ENCODE results near the gene TTBK2.
"Not testable (repeated sequence)": the region's sequence is repeated elsewhere in the genome, so short reads cannot be mapped to it uniquely, and the experiment has no call there.

The TTBK2 gene

DNA sequence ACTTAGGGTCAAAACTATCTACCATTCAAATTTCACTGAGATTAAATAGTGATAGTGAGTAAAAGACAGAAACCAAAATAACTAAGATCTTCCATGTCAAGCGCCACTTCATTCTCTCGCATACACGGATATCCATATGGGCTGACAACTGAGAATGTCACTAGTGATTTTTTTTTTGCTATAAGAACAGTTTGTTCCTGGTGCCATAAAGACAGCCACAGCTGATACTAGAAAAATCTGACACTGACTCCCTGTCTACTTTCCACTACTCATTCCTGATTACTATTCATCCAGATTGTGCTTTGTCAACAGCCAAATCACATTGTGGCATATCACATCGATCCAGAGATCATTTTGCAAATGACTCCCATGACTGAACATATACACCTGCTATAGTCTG, 137.9 kb downstream of the TTBK2 start:
- Histone ChIP-seq H3K27ac (ENCODE audit: low read length) (no peak overlapping the region), H3K36me3 (replicated peaks; ENCODE audit: low read depth, low read length) (no peaks in the 10 kb centered on the region), H4K20me1 (ENCODE audit: insufficient read depth, low read length) (no peaks in the 10 kb centered on the region), H2AFZ (ENCODE audit: low read depth, low read length) (no peak overlapping the region), H3K4me3 (ENCODE audit: low read length) (no peak overlapping the region), H3K4me2 (ENCODE audit: low read length) (no peak overlapping the region), H3K79me2 (ENCODE audit: low read length) (no peaks in the 10 kb centered on the region), H3K27me3 (ENCODE audit: low read depth, low read length) (no peaks in the 10 kb centered on the region), H3K9ac (ENCODE audit: low read length) (no peak overlapping the region), H3K4me1 (ENCODE audit: low read length) (no peaks in the 10 kb centered on the region), H3K9me3 (ENCODE audit: insufficient read depth, low read length) (no peaks in the 10 kb centered on the region)
- TF ChIP-seq, protein P1, sequence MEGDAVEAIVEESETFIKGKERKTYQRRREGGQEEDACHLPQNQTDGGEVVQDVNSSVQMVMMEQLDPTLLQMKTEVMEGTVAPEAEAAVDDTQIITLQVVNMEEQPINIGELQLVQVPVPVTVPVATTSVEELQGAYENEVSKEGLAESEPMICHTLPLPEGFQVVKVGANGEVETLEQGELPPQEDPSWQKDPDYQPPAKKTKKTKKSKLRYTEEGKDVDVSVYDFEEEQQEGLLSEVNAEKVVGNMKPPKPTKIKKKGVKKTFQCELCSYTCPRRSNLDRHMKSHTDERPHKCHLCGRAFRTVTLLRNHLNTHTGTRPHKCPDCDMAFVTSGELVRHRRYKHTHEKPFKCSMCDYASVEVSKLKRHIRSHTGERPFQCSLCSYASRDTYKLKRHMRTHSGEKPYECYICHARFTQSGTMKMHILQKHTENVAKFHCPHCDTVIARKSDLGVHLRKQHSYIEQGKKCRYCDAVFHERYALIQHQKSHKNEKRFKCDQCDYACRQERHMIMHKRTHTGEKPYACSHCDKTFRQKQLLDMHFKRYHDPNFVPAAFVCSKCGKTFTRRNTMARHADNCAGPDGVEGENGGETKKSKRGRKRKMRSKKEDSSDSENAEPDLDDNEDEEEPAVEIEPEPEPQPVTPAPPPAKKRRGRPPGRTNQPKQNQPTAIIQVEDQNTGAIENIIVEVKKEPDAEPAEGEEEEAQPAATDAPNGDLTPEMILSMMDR (IDR thresholded peaks at IDR 0.05; ENCODE audit: low read depth, low read length), result no peak

DNA sequence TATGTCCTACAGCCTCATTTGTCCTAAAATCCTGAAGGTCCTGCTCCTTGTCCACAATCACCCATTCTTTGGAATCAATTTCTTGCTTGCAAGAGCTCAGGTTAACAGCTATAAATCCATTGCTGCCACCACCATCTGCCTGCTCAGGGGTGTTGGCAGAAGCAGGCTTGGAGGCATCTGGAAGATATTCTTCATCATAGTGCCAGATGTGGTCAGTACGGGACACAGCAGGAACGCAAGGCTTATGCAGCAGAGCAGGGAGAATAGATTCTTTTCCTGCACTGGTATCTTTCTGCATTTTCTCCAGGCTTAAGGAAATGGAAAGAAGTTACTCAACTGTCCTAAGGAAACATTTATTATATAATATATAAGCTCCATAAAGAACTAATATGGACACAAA, 145.2 kb downstream of the TTBK2 start:
- Histone ChIP-seq H3K9ac (ENCODE audit: low read length) (no peak overlapping the region), H3K27ac (ENCODE audit: low read length) (no peak overlapping the region), H3K9me3 (ENCODE audit: insufficient read depth, low read length) (no peaks in the 10 kb centered on the region), H2AFZ (ENCODE audit: low read depth, low read length) (no peak overlapping the region), H3K4me2 (ENCODE audit: low read length) (no peak overlapping the region), H3K4me3 (ENCODE audit: low read length) (no peak overlapping the region), H3K4me1 (ENCODE audit: low read length) (no peaks in the 10 kb centered on the region), H3K27me3 (ENCODE audit: low read depth, low read length) (no peaks in the 10 kb centered on the region), H3K79me2 (ENCODE audit: low read length) (no peaks in the 10 kb centered on the region), H4K20me1 (ENCODE audit: insufficient read depth, low read length) (no peaks in the 10 kb centered on the region), H3K36me3 (replicated peaks; ENCODE audit: low read depth, low read length) (no peaks in the 10 kb centered on the region)
- TF ChIP-seq EZH2phosphoT487 (IDR thresholded peaks at IDR 0.05; ENCODE audit: low read depth), result no peak
- TF ChIP-seq, protein P1 (IDR thresholded peaks at IDR 0.05; ENCODE audit: low read depth, low read length), result no peak

GRCh38 chr15:42772901-42773300, 147.7 kb downstream of the TTBK2 start:
- Histone ChIP-seq H3K9ac (ENCODE audit: low read length) (no peak overlapping the region), H2AFZ (ENCODE audit: low read depth, low read length) (no peak overlapping the region), H3K4me3 (ENCODE audit: low read length) (no peak overlapping the region), H3K36me3 (replicated peaks; ENCODE audit: low read depth, low read length) (no peaks in the 10 kb centered on the region), H3K4me1 (ENCODE audit: low read length) (no peaks in the 10 kb centered on the region), H4K20me1 (ENCODE audit: insufficient read depth, low read length) (no peaks in the 10 kb centered on the region), H3K27ac (ENCODE audit: low read length) (no peak overlapping the region), H3K4me2 (ENCODE audit: low read length) (no peak overlapping the region), H3K79me2 (ENCODE audit: low read length) (no peaks in the 10 kb centered on the region), H3K27me3 (ENCODE audit: low read depth, low read length) (no peaks in the 10 kb centered on the region), H3K9me3 (ENCODE audit: insufficient read depth, low read length) (no peaks in the 10 kb centered on the region)
- no peak for TF ChIP-seq EZH2phosphoT487 (IDR thresholded peaks at IDR 0.05; ENCODE audit: low read depth)
- TF ChIP-seq, protein P1 (IDR thresholded peaks at IDR 0.05; ENCODE audit: low read depth, low read length), result no peak

DNA sequence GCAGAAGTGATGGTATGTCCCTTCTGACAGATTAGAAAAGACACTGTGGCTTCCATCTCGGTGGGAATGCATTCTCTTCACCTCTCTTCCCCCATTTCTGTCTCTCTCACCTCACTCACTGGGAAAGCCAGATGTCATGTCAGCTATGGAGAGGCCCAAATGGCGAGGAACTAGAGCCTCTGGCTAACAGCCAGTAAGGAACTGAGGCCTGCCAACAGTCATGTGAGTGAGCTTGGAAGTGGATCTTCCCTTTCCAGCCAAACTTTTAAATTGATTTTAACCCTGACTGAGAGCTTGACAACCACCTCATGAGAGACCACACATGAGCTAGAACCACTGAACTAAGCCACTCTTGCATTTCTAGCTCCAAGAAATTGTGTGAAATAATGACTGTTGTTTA, 148.4 kb downstream of the TTBK2 start:
- H3K27me3 ChIP-seq (ENCODE audit: low read depth, low read length), result no peaks in the 10 kb centered on the region
- H3K4me3 ChIP-seq (ENCODE audit: low read length), result no peak overlapping the region
- no peaks in the 10 kb centered on the region for H3K36me3 ChIP-seq (replicated peaks; ENCODE audit: low read depth, low read length)
- H2AFZ ChIP-seq (ENCODE audit: low read depth, low read length), result no peak overlapping the region
- H3K4me1 ChIP-seq (ENCODE audit: low read length), result no peaks in the 10 kb centered on the region
- no peaks in the 10 kb centered on the region for H4K20me1 ChIP-seq (ENCODE audit: insufficient read depth, low read length)
- H3K9me3 ChIP-seq (ENCODE audit: insufficient read depth, low read length), result no peaks in the 10 kb centered on the region
- TF ChIP-seq, protein P1 (IDR thresholded peaks at IDR 0.05; ENCODE audit: low read depth, low read length), result no peak
- TF ChIP-seq EZH2phosphoT487 (IDR thresholded peaks at IDR 0.05; ENCODE audit: low read depth), result no peak
- H3K79me2 ChIP-seq (ENCODE audit: low read length), result no peaks in the 10 kb centered on the region
- H3K9ac ChIP-seq (ENCODE audit: low read length), result no peak overlapping the region
- H3K27ac ChIP-seq (ENCODE audit: low read length), result no peak overlapping the region
- H3K4me2 ChIP-seq (ENCODE audit: low read length), result no peak overlapping the region

GRCh38 chr15:42766109-42766508, 154.5 kb downstream of the TTBK2 start:
- not testable (repeated sequence) for H2AFZ ChIP-seq (ENCODE audit: low read depth, low read length); H3K4me3 ChIP-seq (ENCODE audit: low read length); H3K27me3 ChIP-seq (ENCODE audit: low read depth, low read length); H3K4me2 ChIP-seq (ENCODE audit: low read length); H3K27ac ChIP-seq (ENCODE audit: low read length); H3K9ac ChIP-seq (ENCODE audit: low read length); H3K9me3 ChIP-seq (ENCODE audit: insufficient read depth, low read length); H4K20me1 ChIP-seq (ENCODE audit: insufficient read depth, low read length); H3K79me2 ChIP-seq (ENCODE audit: low read length); H3K4me1 ChIP-seq (ENCODE audit: low read length); H3K36me3 ChIP-seq (replicated peaks; ENCODE audit: low read depth, low read length)

- H4K20me1 ChIP-seq (ENCODE audit: insufficient read depth, low read length); H3K27me3 ChIP-seq (ENCODE audit: low read depth, low read length); H3K36me3 ChIP-seq (replicated peaks; ENCODE audit: low read depth, low read length); H3K79me2 ChIP-seq (ENCODE audit: low read length); H3K9me3 ChIP-seq (ENCODE audit: insufficient read depth, low read length); H3K4me2 ChIP-seq (ENCODE audit: low read length); H3K27ac ChIP-seq (ENCODE audit: low read length); H3K4me1 ChIP-seq (ENCODE audit: low read length); H3K4me3 ChIP-seq (ENCODE audit: low read length); H3K9ac ChIP-seq (ENCODE audit: low read length); H2AFZ ChIP-seq (ENCODE audit: low read depth, low read length): not testable (repeated sequence)
Observed at GRCh38 chr15:42764154-42764731, 156.3 kb downstream of the TTBK2 start.

Measured in OCI-LY3 (cell line).